ENCODE data around the gene ADAM8. TPM values are rescaled to one million over a fixed set of nuclear protein-coding genes. Genes with fewer than 3 reads are reported as not detected.

Gene ADAM8
- total RNA-seq, 2 donors from 2014 or later, result 157 to 188 TPM

DNA sequence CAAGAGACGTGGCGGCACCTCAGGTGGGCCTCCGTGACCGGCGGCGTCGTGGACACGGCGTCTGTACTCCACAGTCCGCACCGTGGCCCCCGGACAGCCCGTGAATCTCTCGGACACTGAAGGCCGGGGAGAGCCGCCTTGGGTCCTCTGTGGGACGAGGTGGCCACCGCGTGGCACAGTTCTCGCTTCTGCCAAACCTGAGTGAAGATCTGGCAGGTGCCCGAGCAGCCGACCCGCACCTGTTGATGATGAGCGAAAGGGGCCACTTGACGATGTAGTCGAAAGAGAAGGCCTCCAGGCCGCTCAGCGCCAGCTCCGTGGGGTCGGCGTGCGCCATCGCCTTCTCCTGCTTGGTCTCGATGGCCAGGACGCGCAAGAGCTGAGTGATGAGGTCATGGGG is 8.5 kb upstream of the ADAM8 start:
- H3K4me1 Mint-ChIP-seq, result peaks cover 8% of the 10 kb centered on the region

DNA sequence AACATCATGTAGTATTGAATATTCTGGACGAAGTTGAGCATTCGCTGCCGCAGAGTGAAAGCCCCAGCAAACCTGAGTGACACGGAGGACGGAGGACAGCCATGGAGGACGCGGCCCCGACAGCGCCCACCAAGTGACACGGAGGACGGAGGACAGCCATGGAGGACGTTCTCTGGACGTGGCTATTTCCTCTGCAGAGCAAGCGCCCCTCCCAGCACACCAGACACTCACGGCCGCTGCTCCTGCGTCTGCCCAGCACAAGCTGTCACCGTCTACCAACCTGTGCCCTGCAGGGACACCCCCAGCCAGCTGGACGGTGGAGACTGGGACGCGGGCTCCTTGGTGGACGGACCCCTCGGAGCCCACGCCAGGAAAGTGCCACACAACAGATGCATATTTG is 7.3 kb upstream of the ADAM8 start:
- no peaks in the 10 kb centered on the region for H3K9me3 ChIP-seq (ENCODE audit: control insufficient read depth, low read length, poor library complexity, severe bottlenecking)
- Mint-ChIP-seq H3K36me3 (ENCODE audit: low read depth) (peaks cover 14% of the 10 kb centered on the region), H3K4me3 (no peak overlapping the region), H3K4me1 (peaks cover 15% of the 10 kb centered on the region), H3K27ac (no peak overlapping the region), H3K27me3 (no peaks in the 10 kb centered on the region)
- no peak for ATAC-seq
- DNase-seq, result no peak

More for the DNA sequence above, 8.5 kb upstream of the ADAM8 start:
- H3K27me3 Mint-ChIP-seq, result no peaks in the 10 kb centered on the region
- H3K27ac Mint-ChIP-seq, result no peak overlapping the region
- ATAC-seq (no peak), DNase-seq (no peak)
- H3K4me3 Mint-ChIP-seq, result no peak overlapping the region
- H3K36me3 Mint-ChIP-seq (ENCODE audit: low read depth), result peaks cover 14% of the 10 kb centered on the region
- no peaks in the 10 kb centered on the region for H3K9me3 ChIP-seq (ENCODE audit: control insufficient read depth, low read length, poor library complexity, severe bottlenecking)

DNA sequence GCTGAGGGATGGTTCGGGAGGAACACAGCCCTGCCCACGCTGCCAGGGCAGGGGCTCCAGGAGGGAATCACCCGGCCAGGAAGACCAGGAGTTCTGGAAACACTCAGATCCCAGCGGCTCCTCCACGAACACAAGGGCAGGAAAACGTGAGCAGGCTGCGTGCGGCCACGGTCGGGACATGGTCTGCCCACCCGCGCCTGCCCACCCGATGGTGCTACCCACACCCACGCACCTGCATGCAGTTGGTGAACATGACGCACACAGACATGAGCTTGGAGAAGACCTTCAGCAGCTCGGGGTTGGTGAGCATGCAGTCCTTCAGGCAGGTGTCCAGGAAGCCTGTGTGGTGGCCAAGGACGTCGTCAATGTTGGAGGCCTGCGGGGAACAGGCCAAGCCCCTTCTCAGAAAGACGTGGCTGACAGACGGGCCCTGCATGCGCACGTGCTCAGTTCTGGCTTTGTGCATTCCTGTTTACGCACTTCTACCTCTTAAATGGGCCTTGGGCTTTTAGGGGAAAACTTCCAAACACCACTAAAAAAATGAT is 6.2 kb upstream of the ADAM8 start:
- no peaks in the 10 kb centered on the region for H3K27me3 Mint-ChIP-seq
- no peak overlapping the region for H3K4me3 Mint-ChIP-seq
- no peak for DNase-seq
- ATAC-seq, result no peak
- no peaks in the 10 kb centered on the region for H3K9me3 ChIP-seq (ENCODE audit: control insufficient read depth, low read length, poor library complexity, severe bottlenecking)
- peaks cover 14% of the 10 kb centered on the region for H3K36me3 Mint-ChIP-seq (ENCODE audit: low read depth)
- no peak overlapping the region for H3K27ac Mint-ChIP-seq
- peaks cover 22% of the 10 kb centered on the region for H3K4me1 Mint-ChIP-seq

DNA sequence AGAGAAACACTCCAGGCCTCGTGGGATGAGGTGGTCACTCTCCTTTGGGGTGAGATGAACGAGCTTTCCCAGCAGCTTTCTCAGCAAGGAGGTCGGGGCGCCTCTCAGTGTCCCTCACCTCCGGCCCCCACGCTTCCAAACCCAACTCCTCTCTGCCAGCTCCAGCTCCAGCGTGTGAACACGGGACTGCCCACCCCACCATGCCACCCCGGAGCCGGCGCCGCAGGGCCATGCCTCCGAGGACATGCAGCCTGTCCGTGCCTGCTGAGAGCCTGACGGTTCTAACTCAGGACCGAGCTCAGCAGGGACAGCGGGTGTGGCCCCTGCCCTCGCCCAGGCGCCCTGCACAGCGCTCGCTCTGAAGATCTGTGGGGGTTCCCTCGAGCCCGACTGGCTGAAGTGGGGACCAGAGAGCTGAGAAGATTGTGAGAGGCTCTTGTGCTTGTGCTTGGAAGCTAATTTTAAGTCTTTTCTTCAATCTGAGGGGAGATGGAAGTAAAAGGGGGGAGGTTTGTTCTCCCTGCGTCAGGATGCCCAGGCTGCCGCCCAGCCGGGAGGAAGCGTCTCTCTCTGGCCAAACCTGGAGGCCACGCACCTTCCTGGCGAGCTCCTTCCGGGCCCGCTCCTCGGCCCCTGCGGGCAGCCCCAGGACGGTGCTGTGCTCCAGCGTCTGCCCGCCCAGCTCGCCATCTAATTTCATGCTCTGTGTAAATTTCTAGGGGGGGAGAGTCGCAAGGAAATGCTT is 5.1 kb upstream of the ADAM8 start:
- no peak overlapping the region for H3K27ac Mint-ChIP-seq
- H3K4me1 Mint-ChIP-seq, result peaks cover 25% of the 10 kb centered on the region
- H3K9me3 ChIP-seq (ENCODE audit: control insufficient read depth, low read length, poor library complexity, severe bottlenecking), result no peaks in the 10 kb centered on the region
- peaks cover 14% of the 10 kb centered on the region for H3K36me3 Mint-ChIP-seq (ENCODE audit: low read depth)
- H3K4me3 Mint-ChIP-seq, result no peak overlapping the region
- ATAC-seq (no peak), DNase-seq (no peak)
- no peaks in the 10 kb centered on the region for H3K27me3 Mint-ChIP-seq

DNA sequence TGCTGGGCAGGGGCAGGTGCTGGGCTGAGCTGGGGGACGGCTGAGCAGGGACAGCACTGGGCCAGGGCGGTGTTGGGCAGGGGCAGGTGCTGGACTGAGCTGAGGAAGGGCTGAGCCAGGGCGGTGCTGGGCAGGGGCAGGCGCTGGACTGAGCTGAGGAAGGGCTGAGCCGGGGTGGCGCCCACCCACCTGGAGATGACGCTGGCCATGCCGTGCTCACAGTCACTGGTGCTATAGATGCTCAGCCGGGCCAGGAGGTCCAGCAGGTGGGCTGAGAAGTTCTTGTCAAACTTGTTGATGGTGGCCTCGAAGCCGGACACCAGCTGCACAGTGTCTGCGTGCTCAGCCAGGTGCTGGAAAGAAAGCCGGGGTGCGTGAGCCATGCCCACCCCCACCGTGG is 4.4 kb upstream of the ADAM8 start:
- no peak overlapping the region for H3K27ac Mint-ChIP-seq

DNA sequence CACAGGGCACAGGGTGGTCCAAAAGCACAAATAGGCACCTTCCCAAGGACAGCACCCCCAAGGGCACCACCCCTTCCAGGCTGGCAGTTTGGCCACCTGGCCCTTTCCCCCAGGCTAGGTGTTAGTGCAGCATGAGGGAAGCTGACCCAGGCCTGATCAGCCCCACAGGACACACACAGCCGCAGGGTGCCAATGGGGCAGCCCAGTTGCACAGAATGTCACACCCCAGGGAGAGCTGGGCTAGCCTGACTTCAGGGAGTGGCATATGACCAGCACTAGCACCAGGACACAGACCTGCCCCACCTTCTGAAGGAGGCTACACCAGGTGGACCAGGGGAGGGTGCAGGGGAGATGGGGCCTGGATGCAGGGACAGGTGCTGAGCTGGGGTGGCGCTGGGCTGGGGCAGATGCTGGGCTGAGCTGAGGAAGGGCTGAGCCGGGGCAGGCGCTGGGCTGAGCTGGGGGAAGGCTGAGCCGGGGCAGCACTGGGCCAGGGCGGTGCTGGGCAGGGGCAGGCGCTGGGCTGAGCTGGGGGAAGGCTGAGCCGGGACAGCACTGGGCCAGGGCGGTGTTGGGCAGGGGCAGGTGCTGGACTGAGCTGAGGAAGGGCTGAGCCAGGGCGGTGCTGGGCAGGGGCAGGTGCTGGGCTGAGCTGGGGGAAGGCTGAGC is 3.9 kb upstream of the ADAM8 start:
- ATAC-seq, result no peak
- Mint-ChIP-seq H3K4me3 (no peak overlapping the region), H3K4me1 (peaks cover 19% of the 10 kb centered on the region), H3K27ac (peak overlapping the region; percentile 94), H3K36me3 (ENCODE audit: low read depth) (peaks cover 5% of the 10 kb centered on the region), H3K27me3 (no peaks in the 10 kb centered on the region)
- H3K9me3 ChIP-seq (ENCODE audit: control insufficient read depth, low read length, poor library complexity, severe bottlenecking), result no peaks in the 10 kb centered on the region
- DNase-seq, result no peak

More for the DNA sequence above, 4.4 kb upstream of the ADAM8 start:
- Mint-ChIP-seq H3K4me1 (peaks cover 21% of the 10 kb centered on the region), H3K36me3 (ENCODE audit: low read depth) (peaks cover 7% of the 10 kb centered on the region), H3K27me3 (no peaks in the 10 kb centered on the region), H3K4me3 (no peak overlapping the region)
- ATAC-seq (no peak), DNase-seq (no peak)
- no peaks in the 10 kb centered on the region for H3K9me3 ChIP-seq (ENCODE audit: control insufficient read depth, low read length, poor library complexity, severe bottlenecking)

DNA sequence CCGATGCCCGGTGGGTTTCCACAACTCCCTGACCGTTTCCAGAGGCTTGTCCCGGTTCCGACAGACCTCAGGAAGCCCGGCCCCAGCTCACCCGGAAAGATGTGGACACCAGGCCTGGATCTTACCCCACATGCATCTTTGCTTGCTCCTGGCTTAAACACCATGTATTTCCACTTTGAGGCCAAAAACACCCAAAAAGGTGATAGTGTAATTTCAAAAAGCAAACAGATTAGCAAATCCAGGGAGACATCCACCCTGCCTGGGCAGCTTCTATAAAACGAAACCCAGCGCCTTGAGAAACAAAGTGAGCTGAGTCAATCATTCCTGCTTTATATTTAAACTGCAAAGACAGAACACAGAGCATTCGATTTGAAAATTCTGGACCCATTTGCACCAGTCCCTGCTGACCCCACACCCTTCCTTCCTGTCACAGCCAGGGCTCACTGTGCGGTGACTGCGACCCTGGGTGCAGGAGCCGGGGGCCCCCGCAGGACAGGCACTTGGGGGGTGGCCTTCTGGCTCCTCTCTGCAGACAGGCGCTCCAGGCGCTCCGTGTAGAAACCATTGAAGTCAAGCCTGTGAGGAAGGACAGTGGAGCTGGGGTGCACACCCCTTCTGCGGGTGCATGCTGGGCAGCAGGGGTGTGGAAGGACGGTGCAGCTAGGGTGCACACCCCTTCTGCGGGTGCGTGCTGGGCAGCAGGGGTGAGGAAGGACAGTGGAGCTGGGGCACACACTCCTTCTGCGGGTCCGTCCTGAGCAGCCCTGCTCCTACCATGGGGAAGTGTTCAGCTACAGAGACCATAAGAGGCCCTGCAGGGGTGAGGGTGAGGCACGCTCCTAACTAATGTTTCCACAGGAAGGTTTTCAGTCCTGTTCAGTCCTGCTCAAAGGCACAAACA is 2.9 kb upstream of the ADAM8 start:
- Mint-ChIP-seq H3K27ac (peak overlapping the region; percentile 94), H3K4me1 (peaks cover 22% of the 10 kb centered on the region), H3K36me3 (ENCODE audit: low read depth) (peaks cover 5% of the 10 kb centered on the region), H3K4me3 (no peak overlapping the region), H3K27me3 (no peaks in the 10 kb centered on the region)
- ATAC-seq (no peak), DNase-seq (no peak)
- no peaks in the 10 kb centered on the region for H3K9me3 ChIP-seq (ENCODE audit: control insufficient read depth, low read length, poor library complexity, severe bottlenecking)

DNA sequence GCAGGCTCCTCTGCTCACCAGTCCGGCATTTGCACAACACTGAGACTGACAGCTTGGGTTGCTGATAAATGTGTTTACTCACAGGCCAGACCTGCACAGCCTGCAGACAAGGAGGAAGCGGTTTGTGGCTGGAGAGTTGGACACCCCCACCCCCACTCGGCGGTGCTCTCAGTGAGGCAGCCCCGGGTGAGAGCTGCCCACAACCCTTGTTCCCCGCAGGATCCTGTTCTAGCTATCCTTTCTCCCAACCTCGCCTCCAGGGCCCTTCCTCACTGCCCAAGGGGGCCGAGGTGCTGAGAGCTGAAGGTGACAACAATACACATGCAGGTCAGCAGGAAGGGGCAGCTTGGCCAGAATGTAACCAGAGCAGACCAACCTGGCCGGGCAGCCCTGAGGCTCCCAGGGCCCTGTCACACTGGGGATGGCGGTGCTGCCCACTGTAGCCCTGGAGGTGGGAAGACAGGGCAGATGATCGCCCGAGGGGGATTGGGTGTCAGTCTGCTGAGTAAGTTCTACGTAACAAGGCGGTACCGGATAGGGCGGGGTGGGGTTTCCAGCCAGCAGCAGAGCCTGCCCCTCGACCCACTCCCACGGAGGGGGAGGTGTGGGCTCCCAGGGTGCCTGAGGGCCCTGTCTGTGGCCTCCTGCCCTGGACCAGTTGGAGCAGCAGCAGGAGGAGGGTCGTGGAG is 2.1 kb upstream of the ADAM8 start:
- Mint-ChIP-seq H3K36me3 (ENCODE audit: low read depth) (peaks cover 1% of the 10 kb centered on the region), H3K27me3 (no peaks in the 10 kb centered on the region), H3K27ac (peak overlapping the region; percentile 94), H3K4me3 (peak overlapping the region; percentile 84), H3K4me1 (peaks cover 22% of the 10 kb centered on the region)
- H3K9me3 ChIP-seq (ENCODE audit: control insufficient read depth, low read length, poor library complexity, severe bottlenecking), result no peaks in the 10 kb centered on the region
- peak; percentile 57 to 64 (median 58) for DNase-seq
- ATAC-seq, result peak; percentile 48

DNA sequence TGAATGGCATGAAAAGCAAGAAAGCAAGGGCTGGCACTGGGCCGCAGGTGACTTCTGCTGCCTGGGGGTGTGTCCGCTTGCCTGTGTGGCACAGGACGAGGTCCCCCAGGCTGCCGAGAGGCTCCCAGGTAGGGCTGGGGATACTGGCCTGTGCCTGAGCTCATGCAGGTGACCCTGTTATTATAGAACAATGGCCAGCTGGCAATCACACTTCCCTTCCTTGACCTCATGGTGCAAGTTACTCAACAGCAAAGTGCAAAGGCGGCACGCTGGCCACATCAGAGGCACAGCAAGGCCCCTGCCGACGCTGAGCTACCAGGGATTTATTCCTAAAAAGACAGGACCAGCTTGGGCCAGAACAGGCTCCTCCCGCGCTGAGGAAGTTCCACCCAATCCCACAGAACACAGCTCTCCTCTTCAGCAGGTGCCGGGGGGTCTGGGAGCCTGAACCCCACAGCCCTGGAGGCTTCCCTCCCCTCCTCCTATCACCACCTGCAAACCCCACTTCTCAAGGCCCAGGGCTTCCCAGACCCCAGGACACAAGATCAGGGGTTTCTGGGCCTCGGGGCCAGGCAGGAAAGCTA is 1.4 kb upstream of the ADAM8 start:
- no peak for ATAC-seq
- Mint-ChIP-seq H3K4me1 (peaks cover 22% of the 10 kb centered on the region), H3K36me3 (ENCODE audit: low read depth) (no peaks in the 10 kb centered on the region), H3K27ac (peak overlapping the region; percentile 94), H3K4me3 (peak overlapping the region; percentile 84), H3K27me3 (no peaks in the 10 kb centered on the region)
- no peaks in the 10 kb centered on the region for H3K9me3 ChIP-seq (ENCODE audit: control insufficient read depth, low read length, poor library complexity, severe bottlenecking)
- DNase-seq, result no peak

DNA sequence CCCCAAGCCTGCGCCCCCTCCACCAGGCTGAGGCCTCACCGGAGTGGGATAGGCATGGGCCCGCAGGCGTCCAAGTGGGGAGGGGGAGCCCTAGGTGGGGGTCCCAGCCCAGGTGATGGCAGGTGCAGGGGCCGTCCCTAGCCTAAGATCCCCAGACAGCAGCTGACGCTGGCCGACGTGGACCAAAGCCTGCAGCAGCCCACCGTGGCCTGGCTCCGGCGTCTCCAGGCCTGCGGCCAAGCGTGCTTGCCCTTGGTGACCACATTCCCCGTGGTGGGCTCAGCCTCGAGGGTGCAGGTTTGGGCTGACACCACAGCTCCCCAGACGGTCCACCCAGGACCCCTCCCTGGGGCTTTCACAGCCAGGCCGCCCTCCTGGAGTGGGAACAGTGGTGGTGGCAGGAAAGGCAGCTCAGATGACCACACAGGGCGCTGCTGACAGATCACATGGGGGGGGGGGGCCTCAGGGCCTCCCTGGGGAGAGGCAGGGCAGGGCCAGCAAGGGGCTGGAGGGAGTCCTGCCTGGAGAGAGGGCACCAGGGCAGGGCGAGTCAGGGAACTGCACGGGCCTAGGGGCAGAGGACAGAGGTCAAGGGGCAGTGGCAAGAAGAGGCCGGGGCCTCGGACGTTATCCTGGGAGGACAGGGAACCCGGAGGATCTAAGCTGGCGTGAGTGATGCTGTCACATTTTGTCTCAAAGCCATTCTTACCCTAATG is 767 bp upstream of the ADAM8 start:
- H3K27me3 Mint-ChIP-seq, result no peaks in the 10 kb centered on the region
- DNase-seq, result no peak
- H3K27ac Mint-ChIP-seq, result peak overlapping the region; percentile 94
- no peaks in the 10 kb centered on the region for H3K36me3 Mint-ChIP-seq (ENCODE audit: low read depth)
- ATAC-seq, result no peak
- peaks cover 22% of the 10 kb centered on the region for H3K4me1 Mint-ChIP-seq
- no peaks in the 10 kb centered on the region for H3K9me3 ChIP-seq (ENCODE audit: control insufficient read depth, low read length, poor library complexity, severe bottlenecking)
- H3K4me3 Mint-ChIP-seq, result peak overlapping the region; percentile 95

DNA sequence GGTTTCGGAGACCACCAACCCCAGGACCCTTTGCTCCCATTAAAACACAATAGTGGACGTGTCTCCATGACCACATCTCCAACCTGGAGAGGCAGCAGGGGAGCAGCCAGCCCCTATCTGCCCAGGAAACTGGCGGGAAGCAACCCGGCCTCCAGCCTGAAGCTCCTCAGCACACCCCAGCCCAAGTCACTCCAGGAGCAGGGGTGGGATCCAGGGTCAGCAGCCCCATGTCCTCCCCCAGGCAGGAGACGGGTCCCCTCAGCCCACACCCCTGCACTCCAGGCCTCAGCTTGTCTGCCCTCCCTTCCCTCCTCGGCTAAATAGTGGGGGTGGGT is 601 bp downstream of the ADAM8 start:
- peak overlapping the region; percentile 96 for H3K27ac Mint-ChIP-seq
- DNase-seq (no peak), ATAC-seq (no peak)
- H3K36me3 Mint-ChIP-seq (ENCODE audit: low read depth), result no peaks in the 10 kb centered on the region
- peaks cover 24% of the 10 kb centered on the region for H3K4me1 Mint-ChIP-seq
- H3K9me3 ChIP-seq (ENCODE audit: control insufficient read depth, low read length, poor library complexity, severe bottlenecking), result no peaks in the 10 kb centered on the region
- peak overlapping the region; percentile 95 for H3K4me3 Mint-ChIP-seq
- H3K27me3 Mint-ChIP-seq, result no peaks in the 10 kb centered on the region

DNA sequence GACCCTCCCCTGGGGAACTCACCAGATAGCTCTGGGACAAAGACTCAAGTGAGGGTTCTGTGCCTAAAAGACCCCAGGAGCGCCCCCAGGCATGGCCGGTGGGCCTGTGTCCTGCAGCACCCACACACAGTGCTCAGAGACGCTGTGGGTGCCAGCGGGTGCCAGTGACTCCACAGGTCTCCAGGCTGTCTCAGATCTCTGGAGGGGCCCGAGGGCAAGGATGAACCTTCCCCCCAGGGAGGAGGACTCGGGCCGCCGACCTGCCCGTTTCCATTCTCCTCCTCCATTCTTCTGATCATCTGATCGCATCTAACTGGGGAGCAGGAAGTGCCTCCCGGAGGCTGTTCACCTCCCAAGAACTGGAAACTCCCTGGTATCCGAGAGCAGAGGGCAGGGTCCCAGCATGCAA is 980 bp downstream of the ADAM8 start:
- no peaks in the 10 kb centered on the region for H3K9me3 ChIP-seq (ENCODE audit: control insufficient read depth, low read length, poor library complexity, severe bottlenecking)
- Mint-ChIP-seq H3K36me3 (ENCODE audit: low read depth) (no peaks in the 10 kb centered on the region), H3K27me3 (no peaks in the 10 kb centered on the region), H3K27ac (peak overlapping the region; percentile 96), H3K4me1 (peaks cover 24% of the 10 kb centered on the region), H3K4me3 (peak overlapping the region; percentile 95)
- peak; percentile 29 for ATAC-seq
- DNase-seq, result peak in 1 of 3 donors; percentile 39
